IMR-90 (cell line): ENCODE measurements around the gene ABHD6.

Experiments
- BHLHE40 ChIP-seq: fragments of 150-350 bp; IDR thresholded peaks from 2 replicates; pipeline ENCODE4 v1.6.1; 2016; ENCODE audit warnings: mild to moderate bottlenecking, low read depth, low read length
- CEBPB ChIP-seq: IDR thresholded peaks from 2 replicates; pipeline ENCODE4 v1.6.1; 2012; ENCODE audit warnings: low read depth, low read length, improper control_type of control experiment
- CHD1 ChIP-seq: IDR thresholded peaks from 2 replicates; pipeline ENCODE4 v1.6.1; 2012; ENCODE audit warnings: low read depth, low read length, improper control_type of control experiment
- FOS ChIP-seq: fragments of 150-350 bp; IDR thresholded peaks from 2 replicates; pipeline ENCODE4 v1.6.1; 2016; ENCODE audit warnings: low read depth, low read length
- MAZ ChIP-seq: IDR thresholded peaks from 2 replicates; pipeline ENCODE4 v1.6.1; 2012; ENCODE audit warnings: low read depth, mild to moderate bottlenecking, low read length, improper control_type of control experiment, moderate library complexity, borderline replicate concordance
- MXI1 ChIP-seq: IDR thresholded peaks from 2 replicates; pipeline ENCODE4 v1.6.1; 2012; ENCODE audit warnings: low read depth, mild to moderate bottlenecking, low read length, moderate library complexity, borderline replicate concordance
- POLR2A ChIP-seq: IDR thresholded peaks from 2 replicates; pipeline ENCODE4 v1.6.1; 2012; ENCODE audit warnings: mild to moderate bottlenecking, low read depth, low read length
- RAD21 ChIP-seq: IDR thresholded peaks from 2 replicates; pipeline ENCODE4 v1.6.1; 2012; ENCODE audit warnings: low read length, improper control_type of control experiment
- SMC3 ChIP-seq: fragments of 150-350 bp; IDR thresholded peaks from 2 replicates; pipeline ENCODE4 v1.6.1; 2016; ENCODE audit warnings: low read depth, mild to moderate bottlenecking, antibody characterized with exemption, low read length, moderate library complexity
- TF ChIP-seq, protein P1 (sequence below): conservative IDR thresholded peaks from 2 replicates; pipeline ENCODE4 v1.5.1; 2012; ENCODE audit warnings: mild to moderate bottlenecking, low read depth, low read length, improper control_type of control experiment
- TF ChIP-seq, protein P2 (sequence below): fragments of 150-350 bp; IDR thresholded peaks from 2 replicates; pipeline ENCODE4 v1.6.1; 2016; ENCODE audit warnings: low read depth, mild to moderate bottlenecking, low read length, moderate library complexity, borderline replicate concordance

DNA sequence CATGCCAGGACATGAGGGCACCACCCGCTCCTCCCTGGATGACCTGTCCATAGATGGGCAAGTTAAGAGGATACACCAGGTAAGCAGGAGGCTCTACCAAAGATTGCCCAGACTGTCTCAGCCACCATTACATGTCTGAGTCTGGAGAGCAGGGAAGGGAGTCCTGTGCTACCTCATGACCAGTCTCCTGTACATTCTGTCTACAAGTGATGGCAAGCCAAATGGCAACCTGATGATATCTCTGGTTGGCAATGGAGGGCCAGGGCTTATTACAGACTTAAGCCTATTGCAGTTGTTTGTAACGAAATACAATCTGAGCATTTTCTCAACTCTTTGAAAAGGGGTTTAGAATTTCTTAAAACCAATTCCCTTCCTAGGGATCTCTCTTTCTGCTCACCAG, 31.8 kb downstream of the ABHD6 start:
- TF ChIP-seq, protein P1, sequence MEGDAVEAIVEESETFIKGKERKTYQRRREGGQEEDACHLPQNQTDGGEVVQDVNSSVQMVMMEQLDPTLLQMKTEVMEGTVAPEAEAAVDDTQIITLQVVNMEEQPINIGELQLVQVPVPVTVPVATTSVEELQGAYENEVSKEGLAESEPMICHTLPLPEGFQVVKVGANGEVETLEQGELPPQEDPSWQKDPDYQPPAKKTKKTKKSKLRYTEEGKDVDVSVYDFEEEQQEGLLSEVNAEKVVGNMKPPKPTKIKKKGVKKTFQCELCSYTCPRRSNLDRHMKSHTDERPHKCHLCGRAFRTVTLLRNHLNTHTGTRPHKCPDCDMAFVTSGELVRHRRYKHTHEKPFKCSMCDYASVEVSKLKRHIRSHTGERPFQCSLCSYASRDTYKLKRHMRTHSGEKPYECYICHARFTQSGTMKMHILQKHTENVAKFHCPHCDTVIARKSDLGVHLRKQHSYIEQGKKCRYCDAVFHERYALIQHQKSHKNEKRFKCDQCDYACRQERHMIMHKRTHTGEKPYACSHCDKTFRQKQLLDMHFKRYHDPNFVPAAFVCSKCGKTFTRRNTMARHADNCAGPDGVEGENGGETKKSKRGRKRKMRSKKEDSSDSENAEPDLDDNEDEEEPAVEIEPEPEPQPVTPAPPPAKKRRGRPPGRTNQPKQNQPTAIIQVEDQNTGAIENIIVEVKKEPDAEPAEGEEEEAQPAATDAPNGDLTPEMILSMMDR, result no peak
- TF ChIP-seq MXI1 (no peak), CEBPB (no peak), POLR2A (no peak), MAZ (no peak), FOS (no peak), RAD21 (no peak), CHD1 (no peak), SMC3 (no peak), BHLHE40 (no peak)
- TF ChIP-seq, protein P2, sequence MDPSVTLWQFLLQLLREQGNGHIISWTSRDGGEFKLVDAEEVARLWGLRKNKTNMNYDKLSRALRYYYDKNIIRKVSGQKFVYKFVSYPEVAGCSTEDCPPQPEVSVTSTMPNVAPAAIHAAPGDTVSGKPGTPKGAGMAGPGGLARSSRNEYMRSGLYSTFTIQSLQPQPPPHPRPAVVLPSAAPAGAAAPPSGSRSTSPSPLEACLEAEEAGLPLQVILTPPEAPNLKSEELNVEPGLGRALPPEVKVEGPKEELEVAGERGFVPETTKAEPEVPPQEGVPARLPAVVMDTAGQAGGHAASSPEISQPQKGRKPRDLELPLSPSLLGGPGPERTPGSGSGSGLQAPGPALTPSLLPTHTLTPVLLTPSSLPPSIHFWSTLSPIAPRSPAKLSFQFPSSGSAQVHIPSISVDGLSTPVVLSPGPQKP, result no peak
